Activated CD4-positive, CD25-positive, alpha-beta regulatory T cell (primary cell): Measurements from ENCODE around the gene ATN1.

Source experiments
- DNase-seq, 4 experiments: peaks; one replicate each; lab custom pipeline; 2025; lab: John Stamatoyannopoulos, UW

Gene ATN1

DNA sequence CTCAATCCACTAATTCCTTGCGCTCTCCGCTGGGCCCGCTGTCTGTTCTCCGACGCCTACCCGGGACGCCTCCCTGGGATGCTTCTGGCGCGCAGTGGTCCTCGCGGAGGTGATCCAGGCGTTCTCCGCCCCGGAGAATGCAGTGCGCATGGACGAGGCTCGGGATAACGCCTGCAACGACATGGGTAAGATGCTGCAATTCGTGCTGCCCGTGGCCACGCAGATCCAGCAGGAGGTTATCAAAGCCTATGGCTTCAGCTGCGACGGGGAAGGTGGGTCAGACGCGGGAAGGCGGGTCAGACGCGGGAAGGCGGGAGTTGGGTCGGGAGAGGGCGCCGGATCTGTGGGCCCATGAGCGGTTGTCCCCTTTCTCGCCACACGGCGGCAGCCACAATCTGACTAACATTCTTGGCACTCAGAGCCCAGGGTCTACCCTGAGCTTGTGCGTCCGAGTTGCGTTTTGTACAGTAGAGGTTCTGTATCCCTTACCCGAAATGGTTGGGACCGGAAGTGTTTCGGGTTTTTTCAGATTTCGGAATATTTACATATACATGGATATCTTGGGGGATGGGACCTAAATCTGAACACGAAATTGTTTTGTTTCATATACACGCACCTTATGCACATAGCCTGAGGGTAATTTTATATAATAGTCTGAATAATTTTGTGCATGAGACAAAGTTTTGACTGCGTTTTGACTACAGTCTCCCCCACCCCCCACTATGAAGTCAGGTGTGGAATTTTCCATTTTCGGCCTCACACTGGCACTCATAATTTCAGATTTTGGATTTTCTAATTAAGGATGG is 16.8 kb downstream of the ATN1 start:
- DNase-seq: peak; percentile 69 to 78 (median 74)

- no peak for DNase-seq
These were observed 17.9 kb downstream of the ATN1 start for GRCh38 chr12:6945613-6946012.

GRCh38 chr12:6946033-6946919 is 18.5 kb downstream of the ATN1 start:
- DNase-seq: peak in 2 of 4 experiments; percentile 31

DNA sequence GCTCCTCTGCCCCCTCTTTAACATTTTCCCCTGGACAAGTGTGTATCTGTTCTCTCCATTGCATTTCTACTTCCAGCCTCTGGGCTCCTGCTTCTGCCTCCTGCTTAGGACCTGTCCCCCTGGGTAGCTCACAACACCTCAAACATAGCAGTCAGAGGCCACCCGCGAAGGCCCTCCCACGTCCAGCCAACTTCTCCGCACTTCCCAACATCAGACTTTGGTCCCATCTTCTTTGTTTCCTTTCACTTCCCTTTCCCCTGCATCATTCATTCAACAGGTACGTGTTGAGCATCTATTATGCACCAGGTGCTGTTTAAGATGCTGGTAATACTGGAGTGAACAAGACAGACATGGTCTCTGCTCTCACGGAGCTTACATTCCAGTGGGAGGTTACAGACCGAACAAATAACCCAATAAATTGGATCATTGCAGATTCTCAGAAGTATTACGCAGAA is 19.2 kb downstream of the ATN1 start:
- DNase-seq: no peak

DNA sequence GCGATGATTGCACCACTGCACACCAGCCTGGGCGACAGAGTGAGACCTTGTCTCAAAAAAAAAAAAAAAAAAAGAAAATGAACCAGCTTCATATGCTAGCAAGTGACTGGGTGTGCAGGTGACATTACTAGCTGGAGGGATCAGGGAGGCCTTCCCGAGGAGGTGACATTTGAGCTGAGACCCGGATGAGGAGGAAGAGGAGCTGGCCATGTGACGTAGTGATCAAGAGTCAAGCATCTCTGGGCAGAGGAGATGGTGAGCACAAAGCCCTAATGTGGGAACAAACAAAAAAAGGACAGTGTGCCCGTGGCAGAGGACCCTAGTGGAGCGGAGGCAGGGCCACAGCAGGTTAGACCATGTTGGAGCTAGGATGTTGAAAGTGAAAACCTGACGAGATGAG is 19.9 kb downstream of the ATN1 start:
- no peak for DNase-seq

DNA sequence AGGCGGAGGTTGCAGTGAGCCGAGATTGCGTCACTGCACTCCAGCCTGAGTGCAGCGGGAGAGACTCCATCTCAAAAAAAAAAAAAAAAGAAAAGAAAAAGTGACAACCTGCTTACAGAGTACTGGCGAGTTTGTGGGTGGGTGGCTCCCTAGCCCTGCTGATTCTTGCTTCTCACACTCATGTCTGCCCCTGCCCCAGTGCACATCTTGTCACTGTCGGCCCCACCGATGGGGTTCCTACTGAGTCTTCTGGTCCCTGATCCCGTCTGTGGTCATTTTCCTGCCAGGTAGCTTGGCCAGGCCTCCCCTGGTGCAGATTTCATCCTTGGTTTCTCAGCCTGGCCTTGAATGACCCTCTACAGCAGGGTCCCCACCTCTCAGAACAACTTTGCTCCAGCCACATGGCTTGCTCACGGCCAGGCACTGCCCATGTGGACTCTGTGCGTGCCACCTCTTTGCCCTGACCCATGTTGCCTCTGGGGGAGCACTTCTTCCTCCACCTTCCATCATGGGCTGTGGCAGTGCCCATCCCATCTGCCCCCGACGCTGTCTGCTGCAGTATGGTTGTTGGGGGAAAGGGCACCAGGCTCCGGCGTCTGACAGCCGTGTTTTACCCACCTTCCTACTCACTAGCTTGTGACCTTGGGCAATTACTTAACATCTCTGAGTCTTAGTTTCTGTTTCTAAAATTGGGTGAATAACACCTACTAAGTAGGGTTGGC is 21.3 kb downstream of the ATN1 start:
- no peak for DNase-seq

DNA sequence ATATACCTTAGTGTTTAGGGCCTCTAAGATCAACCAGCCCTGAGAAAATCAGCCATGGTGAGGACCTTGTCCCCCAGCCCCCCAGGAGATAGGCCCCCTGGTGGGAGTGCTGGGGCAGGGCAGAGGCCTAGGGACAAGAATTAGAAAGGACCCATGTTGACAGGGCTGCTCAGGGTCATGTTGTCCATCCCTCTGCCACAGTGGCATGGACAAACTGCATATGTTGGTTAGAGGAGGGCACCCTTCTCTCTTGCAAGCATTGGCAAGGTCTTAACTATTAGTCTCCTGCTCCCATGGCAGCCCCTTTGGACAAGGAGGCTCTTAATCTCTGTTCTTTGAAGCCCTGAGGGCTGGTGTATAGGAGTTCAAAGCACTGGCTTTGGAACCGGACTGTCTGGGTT is 22.6 kb downstream of the ATN1 start:
- DNase-seq: peak in 1 of 4 experiments; percentile 19

DNA sequence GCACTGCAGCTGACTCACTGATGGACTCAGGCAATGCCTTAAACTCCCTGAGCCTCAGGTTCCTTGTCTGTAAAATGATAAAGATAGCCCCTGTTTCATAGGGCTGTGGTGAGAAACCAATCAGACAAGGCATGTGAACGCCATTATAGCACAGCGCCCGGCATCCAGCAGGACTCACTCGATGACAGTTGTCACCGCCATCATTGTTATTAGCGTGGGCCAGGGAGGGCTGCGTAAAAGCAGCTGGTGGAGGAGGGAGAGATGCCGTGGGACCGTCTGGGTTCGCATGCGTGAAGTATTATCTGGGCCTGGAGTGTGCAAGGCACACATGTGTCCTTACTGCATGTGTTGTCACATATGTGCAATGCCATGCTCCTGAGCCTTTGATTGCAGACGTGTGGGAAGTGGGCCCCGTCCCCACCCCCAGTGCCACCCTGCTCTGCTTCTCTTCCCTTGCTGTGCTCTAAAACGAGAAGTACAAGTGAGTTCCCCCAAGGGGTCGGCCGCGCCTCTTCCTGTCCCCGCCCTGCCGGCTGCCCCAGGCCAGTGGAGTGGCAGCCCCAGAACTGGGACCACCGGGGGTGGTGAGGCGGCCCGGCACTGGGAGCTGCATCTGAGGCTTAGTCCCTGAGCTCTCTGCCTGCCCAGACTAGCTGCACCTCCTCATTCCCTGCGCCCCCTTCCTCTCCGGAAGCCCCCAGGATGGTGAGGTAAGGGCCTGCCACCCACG is 23.2 kb downstream of the ATN1 start, which contains the start of gene PTPN6:
Gene PTPN6, plus strand, starts transcription at position 546 of the 730 bp plus-strand sequence. Its CDS starts 157 bp downstream, at position 703.
- peak in 2 of 4 experiments; percentile 47 for DNase-seq

- DNase-seq: no peak
These were observed 23.9 kb downstream of the ATN1 start for GRCh38 chr12:6951551-6952120.

DNA sequence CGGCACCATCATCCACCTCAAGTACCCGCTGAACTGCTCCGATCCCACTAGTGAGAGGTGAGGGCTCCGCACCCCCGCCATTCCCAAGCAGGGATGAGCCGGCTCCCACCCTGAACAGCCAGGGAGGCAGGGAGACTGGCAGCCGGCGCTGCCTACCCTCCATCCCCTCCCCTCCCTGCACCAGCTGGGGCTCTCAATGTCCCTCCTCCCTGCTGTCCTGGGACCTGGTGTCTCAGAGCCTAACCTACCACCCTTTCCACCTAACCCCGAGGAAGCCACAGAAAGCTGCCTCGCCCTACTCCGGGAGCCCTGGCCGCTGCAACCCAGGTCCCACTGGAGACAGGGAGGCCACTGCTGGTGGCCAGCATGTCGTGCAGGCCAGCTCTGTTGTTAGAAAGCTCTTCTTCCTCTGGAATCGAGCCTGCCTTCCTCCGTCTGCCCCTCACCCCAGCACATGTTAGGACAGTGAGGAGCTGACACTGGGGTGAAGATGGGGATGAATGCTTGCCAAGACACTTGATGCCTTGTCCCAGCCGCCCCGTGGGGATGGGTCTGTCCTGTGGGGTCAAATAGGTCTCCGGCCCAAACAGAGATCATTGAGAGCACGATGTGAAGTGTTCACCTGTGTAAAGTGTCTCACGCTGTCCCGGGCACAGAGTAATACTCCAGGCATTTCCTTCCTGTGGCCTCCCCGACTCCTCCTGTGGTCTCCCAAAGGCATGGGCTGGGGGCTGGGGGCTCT is 24.5 kb downstream of the ATN1 start:
- no peak for DNase-seq

GRCh38 chr12:6952863-6953441 is 25.2 kb downstream of the ATN1 start:
- DNase-seq: no peak

- peak; percentile 26 to 35 (median 29) for DNase-seq
These were observed 25.9 kb downstream of the ATN1 start for GRCh38 chr12:6953442-6954315.

- no peak for DNase-seq
These were observed 26.8 kb downstream of the ATN1 start for GRCh38 chr12:6954316-6955107.

GRCh38 chr12:6955108-6956020 is 27.6 kb downstream of the ATN1 start:
- DNase-seq: no peak

DNA sequence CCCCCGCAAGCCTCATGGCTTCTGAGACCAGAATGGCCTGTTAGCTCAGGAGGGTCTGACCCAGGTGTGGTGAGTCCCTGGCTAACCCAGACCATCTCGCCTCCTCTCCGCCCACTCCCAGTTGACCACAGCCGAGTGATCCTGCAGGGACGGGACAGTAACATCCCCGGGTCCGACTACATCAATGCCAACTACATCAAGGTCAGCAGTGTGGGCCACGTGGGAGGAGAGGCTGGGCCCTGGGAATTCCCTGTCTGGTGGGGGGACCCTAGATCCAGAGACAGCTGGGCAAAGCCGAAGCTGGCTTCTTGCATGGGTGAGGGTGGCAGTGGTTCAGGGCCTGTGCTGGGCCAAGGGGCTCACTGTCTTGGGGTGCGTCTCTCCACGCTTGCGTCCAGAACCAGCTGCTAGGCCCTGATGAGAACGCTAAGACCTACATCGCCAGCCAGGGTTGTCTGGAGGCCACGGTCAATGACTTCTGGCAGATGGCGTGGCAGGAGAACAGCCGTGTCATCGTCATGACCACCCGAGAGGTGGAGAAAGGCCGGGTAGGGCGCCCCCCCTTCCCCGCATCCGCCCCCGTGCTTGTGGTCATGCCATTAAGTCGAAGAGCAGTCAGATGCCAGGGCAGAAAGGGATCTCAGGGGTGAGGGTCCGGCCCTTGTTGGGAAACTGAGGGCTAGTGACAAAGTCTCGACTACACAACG is 28.4 kb downstream of the ATN1 start:
- no peak for DNase-seq

DNA sequence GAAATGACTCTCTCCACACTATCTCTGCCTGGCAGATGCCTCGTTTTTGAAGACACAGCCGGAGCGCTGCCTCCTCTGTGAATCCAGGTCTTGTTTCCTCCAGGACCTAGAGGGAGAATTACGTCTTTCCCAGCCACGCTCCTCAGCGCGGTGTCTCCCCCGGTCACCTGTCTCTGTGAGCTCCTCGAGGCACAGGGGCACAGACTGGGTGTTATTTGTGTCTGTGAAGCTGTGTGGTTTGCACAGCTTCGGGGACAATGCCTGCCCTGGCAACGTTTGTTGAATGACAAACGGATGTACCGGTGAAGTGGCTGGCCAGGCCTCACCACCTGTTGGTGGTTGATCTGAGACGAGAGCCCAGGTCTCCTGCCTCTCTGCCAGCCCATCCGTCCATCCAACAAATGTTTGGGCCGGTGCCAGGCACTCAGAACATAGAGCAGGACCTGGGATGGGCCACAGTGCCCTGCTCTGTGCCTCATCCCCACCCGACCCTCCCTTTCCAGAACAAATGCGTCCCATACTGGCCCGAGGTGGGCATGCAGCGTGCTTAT is 29.5 kb downstream of the ATN1 start:
- DNase-seq: no peak
